Brain pericyte (primary cell): ENCODE measurements around the gene EIPR1.
"Not testable (repeated sequence)": the region's sequence is repeated elsewhere in the genome, so short reads cannot be mapped to it uniquely, and the experiment has no call there.

Experiments
- DNase-seq: peaks from one replicate; pipeline ENCODE4 v3.0.0-alpha.2; 2012; ENCODE audit warnings: low read depth, low spot score

The EIPR1 gene

DNA sequence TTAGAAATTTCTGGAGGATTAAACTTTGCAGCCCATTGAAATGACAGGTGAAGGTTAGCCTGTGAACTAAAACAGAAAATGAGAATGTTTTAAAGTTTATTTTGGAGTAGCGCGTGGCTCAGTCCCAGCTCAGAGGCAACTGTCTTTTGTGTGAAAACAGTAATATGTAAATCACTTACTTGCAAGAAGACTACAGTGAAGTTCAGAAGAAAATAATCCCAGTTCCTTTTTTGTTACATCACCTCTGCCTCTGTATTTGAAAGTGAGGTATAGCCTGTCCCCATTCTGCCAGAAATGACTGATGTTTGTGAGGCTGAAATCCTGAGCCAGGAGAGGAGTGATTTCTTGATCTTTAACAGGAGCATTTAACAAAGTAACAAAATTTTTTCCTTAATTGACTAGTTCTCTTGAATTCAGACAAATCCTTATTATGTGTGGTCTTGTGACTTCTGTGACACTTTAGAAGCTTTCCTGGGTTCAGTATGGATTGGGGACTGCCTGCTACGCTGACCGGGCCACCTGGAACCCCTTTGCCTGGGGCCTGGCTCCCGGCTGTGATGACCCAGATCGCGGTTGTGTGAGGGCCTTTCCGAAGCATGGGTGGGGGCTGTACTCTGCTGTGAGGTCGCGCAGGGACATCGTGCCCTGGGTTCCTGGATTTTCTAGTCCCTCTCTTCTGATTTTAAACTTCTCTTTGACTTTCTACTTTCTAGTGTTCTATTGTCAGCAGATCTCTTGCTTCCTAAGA is 26.1 kb upstream of the EIPR1 start:
- no peak for DNase-seq

DNA sequence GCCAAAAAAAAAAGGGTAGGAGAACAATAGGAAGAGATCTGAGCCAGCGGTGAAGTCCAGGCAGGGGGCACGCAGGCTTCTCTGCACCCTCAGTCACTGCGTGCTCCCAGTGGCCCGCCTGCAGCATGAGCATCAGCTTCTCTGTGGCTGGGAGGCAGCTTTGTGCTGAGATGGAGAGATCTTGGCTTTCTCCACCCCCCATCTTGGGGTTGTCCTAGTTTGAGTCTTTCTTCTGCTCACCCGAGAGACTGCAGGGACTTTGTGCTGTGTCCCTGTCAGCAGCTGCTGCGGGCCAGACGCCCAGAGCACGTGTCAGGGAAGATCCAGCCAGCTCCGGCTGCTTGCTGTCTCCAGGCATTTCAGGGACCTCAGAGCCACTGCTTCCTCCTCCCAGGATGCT is 22.2 kb upstream of the EIPR1 start:
- DNase-seq = no peak

DNA sequence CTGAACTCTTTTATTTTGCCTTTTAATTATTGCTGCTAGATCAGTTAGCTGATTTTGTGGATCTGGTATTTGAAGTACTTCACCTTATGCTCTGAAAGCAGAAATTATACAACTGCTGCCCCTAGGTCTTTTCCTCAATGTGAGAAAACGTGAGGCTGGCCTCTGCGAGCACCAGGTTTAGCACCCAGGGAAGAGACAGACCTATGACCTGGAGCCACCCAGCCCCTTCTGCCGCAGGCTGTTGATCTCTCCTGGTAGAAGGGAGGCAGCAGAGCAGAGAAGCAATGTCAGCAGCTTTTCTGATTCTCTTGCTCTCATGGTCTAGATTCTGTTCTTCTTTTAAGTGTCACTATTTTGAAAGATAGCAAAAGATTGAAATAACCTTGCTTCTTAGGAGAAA is 21.8 kb upstream of the EIPR1 start:
- DNase-seq = no peak

DNA sequence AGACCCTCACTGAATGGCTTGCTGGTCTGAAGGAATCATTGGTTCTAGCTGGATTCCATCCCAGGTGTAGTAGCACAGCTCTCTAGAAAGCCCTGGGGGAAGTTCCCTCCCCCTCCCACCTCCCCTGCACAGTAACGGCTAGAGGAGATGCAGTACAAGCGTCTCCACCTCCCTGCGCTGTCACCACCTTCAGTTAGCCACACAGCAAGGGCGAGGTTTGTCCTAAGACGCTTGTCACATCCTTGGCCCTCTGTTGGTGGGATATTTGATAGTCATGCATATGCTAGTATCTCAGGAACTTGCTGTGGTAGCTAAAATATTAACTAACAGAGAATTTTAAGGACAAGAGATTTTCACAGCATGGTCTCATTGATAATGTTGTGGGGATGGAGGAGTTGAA is 21.2 kb upstream of the EIPR1 start:
- no peak for DNase-seq

DNA sequence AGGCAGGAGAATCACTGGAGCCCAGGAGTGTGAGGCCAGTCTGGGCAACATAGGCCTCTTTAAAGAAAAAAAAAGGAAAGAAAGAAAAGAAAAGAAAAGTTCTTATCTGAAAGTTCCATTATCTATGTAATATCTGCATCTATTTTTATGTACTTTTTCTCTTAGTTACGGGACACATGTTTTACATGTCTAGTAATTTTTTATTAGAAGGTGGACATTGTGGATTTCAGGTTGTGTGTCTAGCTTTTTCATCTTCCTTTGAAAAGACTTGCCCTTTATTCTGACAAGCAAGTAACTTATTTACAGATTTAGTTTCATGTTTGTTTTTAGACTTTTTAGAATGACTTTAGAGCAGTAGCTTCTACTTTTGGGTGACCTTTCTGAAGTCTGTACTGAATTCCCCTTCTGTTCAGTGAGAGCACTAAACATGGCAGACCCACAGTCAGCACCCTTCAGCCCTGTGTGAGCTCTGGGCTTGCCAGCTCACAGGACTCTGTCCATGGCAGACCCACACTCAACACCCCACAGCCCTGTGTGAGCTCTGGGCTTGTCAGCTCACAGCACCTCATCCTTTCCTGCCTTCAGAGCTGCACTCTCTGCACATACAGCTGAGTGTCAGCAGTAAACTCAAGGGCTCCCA is 19.4 kb upstream of the EIPR1 start:
- DNase-seq = no peak

DNA sequence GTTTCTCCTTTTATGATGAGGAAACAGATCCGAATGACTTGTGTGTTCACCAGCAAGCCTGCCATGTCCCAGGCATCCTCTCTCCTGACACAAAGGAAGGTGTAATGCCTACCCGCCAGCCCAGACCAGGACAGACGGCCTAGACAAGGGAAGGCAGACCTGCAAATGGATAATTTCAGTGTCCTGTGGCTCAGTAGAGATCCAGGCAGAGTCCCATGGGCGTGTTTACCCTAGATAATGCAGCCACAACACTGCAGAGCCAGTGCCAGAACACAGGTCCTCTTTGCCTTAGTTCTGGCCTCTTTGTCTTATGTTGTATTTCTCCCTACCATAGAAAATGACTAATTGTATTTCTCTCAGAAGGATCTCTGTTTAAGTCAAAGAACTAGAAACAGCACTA is 14.6 kb upstream of the EIPR1 start:
- DNase-seq = no peak

DNA sequence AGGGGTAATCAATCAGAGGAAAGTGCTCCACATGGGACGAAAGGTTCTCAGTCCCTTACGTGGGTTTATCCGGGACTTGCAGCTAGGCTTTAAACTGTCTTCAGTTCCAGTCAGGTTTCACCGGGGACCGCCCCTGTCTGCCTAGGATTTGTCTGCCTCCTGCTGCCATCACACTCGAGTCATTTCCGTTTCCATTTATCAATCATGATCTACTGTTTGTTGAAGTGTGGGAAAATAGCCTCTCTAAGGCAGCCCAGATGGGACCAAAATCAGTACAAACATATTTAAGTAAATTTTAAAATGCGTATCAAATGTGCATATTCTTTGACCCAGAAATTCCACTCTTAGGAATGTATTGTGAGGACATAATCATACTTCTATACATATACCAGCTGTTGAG is 12.4 kb upstream of the EIPR1 start:
- DNase-seq = no peak

DNA sequence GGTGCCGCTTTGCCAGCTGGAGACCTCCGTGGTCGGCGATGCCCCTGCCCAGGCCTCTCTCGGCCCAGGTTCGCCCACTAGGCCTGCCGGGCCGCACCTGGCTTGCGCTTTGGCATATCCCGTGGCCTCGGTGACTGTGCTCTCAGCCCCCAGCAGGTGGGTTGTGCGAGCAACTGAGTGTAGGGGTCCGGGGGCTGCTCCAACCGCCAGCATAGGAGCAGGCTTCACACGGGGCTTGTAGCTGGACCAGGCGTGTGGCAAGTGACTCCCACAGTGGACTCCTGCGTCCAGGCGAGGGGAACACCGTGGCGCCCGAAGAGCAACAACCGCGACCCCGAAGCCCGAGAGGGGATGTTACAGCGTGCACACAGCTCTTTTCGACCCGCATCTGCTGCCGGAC is 11.6 kb upstream of the EIPR1 start:
- DNase-seq = no peak

DNA sequence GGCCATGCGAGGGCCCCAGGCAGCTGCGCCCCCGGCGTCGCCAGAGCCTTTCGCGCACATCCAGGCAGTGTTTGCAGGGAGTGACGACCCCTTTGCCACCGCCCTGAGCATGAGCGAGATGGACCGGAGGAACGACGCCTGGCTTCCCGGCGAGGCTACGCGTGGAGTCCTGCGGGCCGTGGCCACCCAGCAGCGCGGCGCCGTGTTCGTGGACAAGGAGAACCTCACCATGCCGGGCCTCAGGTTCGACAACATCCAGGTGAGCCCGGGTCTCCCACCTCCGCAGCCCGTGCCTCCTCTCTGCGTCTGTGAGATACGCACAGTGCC is 10.8 kb upstream of the EIPR1 start:
- DNase-seq = no peak

DNA sequence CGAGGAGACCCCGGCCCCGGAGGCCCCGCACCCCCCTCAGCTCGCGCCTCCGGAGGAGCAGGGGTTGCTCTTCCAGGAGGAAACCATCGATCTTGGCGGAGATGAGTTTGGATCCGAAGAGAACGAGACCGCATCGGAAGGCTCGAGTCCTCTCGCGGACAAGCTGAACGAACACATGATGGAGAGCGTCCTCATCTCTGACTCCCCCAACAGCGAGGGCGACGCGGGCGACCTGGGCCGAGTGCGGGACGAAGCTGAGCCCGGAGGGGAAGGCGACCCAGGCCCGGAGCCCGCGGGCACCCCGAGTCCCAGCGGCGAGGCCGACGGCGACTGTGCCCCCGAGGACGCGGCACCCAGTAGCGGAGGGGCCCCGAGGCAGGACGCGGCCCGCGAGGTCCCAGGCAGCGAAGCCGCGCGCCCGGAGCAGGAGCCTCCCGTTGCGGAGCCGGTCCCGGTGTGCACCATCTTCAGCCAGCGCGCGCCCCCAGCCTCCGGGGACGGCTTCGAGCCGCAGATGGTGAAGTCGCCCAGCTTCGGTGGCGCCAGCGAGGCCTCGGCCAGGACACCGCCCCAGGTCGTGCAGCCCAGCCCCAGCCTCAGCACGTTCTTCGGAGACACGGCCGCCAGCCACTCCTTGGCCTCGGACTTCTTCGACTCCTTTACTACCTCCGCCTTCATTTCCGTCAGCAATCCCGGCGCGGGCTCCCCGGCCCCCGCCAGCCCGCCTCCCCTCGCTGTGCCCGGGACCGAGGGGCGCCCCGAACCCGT is 10.2 kb upstream of the EIPR1 start:
- no peak for DNase-seq

DNA sequence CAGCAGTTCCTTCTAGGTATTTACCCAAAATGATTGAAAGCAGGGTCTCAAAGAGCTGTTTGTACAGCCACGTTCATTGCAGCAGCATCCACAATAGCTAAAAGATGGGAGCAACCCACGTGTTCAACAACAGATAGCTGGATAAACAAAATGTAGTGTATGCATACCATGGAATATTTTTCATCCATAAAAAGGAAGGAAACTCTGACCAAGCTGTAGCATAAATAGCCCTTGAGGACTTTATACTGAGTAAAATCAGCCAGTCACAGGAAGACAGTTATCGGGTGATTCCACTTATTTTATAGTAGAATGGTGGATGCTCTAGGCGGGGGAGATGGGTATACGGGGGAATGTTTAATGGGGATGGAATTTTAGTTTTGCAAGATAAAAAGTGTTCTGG is 9.4 kb upstream of the EIPR1 start:
- no peak for DNase-seq

DNA sequence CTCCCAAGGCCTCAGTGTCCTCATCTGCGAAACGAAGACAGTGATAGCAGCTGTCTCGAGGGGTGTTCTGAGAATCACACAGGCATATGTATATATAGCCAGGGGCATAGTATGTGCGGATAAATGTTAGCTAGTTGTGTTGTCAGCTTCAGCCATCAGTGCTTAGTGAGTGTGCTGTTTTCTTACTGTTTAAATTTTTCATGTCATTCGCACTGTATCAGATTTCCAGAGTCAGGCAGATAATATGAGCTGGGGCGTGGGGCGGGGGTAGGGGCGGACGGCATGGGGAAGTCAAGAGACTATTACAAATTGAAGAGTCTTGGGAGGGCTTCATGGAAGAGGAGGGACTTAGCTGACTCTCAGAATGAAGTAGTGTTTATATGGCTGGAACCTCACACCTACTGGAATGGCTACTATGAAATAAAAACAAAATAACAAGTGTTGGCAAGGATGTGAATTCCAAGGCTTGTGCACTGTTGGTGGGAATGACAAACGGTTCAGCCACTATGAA is 8.9 kb upstream of the EIPR1 start:
- DNase-seq = no peak

DNA sequence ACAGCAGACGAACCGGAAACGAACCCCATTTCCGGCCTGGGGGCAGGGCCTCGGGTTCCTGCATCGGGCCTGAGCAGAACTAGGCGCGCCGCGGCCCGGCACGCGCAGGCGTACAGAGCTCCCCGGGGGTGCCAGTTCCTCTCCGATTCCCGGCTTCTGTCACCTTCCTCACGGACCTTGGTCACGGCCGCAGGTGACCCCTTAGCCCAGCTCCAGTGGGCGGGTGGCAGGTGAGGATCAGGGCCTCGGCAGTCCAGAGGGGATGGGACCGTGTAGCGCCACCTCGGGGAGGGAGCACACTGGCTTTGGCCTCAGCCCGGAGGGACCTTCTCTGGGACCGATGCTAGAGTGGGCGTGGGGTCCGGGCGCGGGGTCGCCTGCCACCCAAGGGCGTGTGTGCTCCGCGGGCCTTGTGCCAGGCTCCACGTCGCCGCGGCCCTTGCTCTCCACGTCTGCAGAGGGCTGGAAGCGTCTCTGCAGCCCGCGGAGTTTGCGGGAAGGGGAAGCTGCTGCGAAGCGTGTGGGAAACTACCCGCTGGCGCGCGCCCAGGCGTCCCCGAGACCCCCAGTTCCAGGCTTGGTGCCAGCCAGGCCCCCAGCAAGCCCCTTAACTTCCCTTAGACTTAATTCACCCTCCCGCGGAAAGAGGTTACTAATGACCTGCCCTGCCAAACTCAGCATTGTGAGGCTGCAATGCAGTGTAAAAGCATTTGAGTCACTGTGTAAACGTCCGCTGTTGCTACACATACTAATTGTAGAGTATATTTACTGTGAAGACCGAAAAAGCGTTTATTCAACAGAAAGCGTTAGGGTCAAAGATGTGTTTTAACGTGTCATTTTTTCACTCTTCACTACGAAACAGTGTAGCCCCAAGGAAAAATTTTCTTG is 2.3 kb upstream of the EIPR1 start, which contains the start of gene TRAPPC12:
Gene TRAPPC12 (plus strand): TSS at position 48 of the 888 bp plus-strand sequence. CDS start 7,930 bp downstream, outside the sequence.
- peak; percentile 47 for DNase-seq

DNA sequence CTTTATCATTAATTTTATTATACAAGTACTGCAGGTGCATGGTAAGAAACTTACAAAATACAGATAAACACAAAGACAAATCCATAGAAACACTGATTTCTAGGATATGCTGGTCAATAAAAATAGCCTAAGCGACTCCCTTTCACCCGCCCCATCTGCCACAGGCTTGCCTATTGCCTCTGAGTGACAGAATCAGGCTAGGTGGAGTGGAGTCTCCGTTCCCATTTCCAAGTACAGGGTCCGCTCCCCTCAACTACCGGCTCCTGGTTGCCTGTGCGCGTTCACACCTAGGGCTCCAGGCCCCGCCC is 1.7 kb upstream of the EIPR1 start:
- DNase-seq = no peak

DNA sequence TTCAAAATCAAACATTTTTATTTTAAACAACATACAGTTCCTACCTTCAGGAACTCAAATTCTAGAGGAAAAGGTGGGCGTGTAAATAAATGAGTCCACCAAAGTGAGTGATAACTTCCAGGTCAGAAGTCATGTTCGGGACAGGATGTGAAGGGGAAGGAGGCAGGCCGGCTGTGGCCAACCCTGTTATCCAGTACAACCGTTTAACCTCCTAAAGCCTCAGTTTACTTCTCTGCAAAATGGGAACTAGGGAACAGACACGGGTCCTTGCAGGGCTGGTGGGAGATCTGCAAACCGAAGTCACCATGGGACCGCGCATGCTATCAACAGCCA is 373 bp downstream of the EIPR1 start:
- no peak for DNase-seq

DNA sequence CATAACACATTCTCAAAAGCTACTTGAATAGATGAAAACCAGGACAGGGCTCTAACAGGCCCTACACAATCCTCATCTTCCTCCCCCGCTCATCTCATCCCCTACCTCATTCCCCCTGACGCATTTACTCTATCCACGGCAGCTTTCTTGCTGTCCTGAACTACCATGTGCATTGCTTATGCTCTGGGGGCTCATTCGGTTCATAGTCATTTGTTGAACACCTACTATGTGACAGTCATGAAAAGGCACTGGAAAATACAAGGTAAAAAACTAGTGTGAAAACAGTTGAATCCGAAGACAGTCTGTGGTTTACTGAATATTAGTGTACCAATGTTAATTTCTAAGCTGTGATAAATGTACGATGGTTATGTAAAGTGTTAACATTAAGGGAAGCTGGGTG is 797 bp downstream of the EIPR1 start:
- DNase-seq = no peak

DNA sequence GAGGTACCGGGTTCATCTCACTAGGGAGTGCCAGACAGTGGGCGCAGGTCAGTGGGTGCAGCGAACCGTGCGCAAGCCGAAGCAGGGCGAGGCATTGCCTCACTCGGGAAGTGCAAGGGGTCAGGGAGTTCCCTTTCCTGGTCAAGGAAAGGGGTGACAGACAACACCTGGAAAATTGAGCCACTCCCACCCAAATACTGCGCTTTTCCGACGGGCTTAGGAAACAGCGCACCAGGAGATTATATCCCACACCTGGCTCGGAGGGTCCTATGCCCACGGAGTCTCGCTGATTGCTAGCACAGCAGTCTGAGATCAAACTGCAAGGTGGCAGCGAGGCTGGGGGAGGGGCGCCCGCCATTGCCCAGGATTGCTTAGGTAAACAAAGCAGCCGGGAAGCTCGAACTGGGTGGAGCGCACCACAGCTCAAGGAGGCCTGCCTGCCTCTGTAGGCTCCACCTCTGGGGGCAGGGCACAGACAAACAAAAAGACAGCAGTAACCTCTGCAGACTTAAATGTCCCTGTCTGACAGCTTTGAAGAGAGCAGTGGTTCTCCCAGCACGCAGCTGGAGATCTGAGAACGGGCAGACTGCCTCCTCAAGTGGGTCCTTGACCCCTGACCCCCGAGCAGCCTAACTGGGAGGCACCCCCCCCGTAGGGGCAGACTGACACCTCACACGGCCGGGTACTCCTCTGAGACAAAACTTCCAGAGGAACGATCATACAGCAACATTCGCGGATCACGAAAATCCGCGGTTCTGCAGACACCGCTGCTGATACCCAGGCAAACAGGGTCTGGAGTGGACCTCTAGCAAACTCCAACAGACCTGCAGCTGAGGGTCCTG is 8.1 kb downstream of the EIPR1 start:
- not testable (repeated sequence) for DNase-seq

DNA sequence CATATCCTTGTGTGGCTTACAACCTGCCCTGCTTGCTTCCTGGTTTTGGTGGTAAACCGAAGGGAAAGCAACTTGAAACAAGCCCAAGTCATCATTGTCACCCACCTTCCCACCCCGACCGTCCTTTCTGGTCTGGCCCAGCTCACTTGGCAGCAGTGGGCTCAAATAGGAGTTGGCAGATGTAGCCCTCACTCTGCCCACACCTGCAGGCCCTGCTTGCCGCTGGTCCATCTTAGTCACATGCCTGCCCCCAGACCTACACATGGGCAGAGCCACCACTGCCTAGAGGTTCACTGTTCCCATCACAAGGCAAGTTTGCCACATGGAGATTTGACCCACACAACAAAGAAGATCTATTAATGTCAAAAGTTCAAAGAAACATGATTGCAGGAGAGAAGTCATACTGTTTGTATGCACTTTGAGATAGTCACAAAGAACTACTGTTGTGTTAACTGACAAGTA is 9.3 kb downstream of the EIPR1 start:
- DNase-seq = no peak

DNA sequence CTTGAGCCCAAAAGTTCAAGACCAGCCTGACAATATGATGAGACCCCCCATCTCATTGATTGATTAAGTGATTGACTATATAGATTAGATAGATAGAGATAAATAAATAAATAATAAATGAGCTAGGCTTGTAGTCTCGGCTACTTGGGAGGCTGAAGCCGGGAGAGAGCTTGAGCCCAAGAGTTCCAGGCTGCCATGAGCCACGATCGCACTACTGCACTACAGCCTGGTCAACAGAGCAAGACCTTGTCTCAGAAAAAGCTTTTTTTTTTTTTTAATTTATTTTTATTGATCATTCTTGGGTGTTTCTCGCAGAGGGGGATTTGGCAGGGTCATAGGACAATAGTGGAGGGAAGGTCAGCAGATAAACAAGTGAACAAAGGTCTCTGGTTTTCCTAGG is 12.4 kb downstream of the EIPR1 start:
- DNase-seq = no peak

DNA sequence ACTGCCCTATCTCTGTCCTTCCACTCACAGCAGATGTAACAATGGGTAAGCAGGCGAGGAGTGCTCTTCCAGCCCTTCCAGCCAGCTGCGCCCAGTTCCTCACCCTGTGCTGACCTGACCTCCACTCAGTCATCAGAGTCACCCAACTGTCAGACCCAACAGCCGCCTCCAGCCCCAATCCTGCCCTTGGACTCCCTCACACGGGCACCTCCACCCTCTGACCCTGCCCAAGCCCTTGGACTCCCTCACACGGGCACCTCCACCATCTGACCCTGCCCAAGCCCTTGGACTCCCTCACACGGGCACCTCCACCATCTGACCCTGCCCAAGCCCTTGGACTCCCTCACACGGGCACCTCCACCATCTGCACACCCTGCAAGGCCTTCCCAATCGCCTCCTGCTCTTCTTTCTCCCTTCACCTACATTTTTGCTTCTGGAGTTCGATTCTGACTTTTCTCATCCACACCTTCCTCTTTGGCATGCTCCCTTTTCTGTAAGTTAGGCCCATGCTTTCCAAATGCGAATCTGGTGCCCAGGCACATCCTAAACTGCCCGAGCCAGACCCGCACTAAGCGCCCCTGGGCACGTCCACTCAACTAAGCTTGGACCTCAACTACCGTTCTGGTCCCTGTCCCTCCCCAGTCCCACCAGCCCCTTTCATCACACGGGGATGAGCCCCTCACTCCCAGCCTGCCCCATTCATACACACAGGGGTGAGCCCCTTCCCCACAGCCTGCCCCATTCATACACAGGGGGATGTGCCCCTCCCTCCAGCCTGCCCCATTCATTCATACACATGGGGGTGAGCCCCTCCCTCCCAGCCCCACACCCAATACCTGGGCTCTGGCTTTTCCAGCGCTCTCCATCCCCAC is 15.9 kb downstream of the EIPR1 start:
- DNase-seq = no peak
